Muscle of leg (tissue), 16 donors: ENCODE measurements around the gene HCAR1. TPM values are rescaled to one million over a fixed set of nuclear protein-coding genes. Genes with fewer than 3 reads are reported as not detected.
A peak's percentile ranks its signal among the peaks of the same experiment; 100 is the strongest.
"Not testable (repeated sequence)": the region's sequence is repeated elsewhere in the genome, so short reads cannot be mapped to it uniquely, and the experiment has no call there.

ENCODE experiments used
- DNase-seq: peaks from one replicate; pipeline ENCODE4 v3.0.0; 2013
- H3K27ac ChIP-seq: one replicate; pipeline ENCODE4 v1.5.1; 2013; ENCODE audit warnings: mild to moderate bottlenecking, low read length, control low read depth
- H3K27me3 ChIP-seq: one replicate; pipeline ENCODE4 v1.6.1; 2013; ENCODE audit warnings: low read length; ENCODE audit not compliant: control insufficient read depth, insufficient read depth
- H3K36me3 ChIP-seq: one replicate; pipeline ENCODE4 v1.6.1; 2013; ENCODE audit warnings: low read length; ENCODE audit not compliant: control insufficient read depth, insufficient read depth
- H3K4me1 ChIP-seq: one replicate; pipeline ENCODE4 v1.6.1; 2013; ENCODE audit warnings: low read length; ENCODE audit not compliant: control insufficient read depth, insufficient read depth
- H3K4me3 ChIP-seq: one replicate; pipeline ENCODE4 v1.5.1; 2013; ENCODE audit warnings: low read length, control low read depth
- H3K9me3 ChIP-seq: replicated peaks from 2 replicates; pipeline ENCODE4 v1.6.1; 2013; ENCODE audit warnings: low read depth, low read length; ENCODE audit not compliant: control insufficient read depth
- WGBS: methylation state at CpG from one replicate; pipeline ENCODE4 v1.1.5; 2013; ENCODE audit warnings: missing lambda C conversion rate; ENCODE audit not compliant: insufficient coverage; 5-methylcytosine and 5-hydroxymethylcytosine counted together
- long read RNA-seq, 11 donors: transcript quantifications; one replicate each; lab custom pipeline, GENCODE V29; 2026
- polyA plus RNA-seq, 8 donors: library from polyadenylated mRNA; unstranded; fragments of 120-200 nt; gene quantifications; one replicate each; pipeline versions ENCODE4 v1.2.1 to v1.2.3, GENCODE V29; 2013; ENCODE audit warnings: inconsistent platforms in 1 of 8, low replicate concordance in 1 of 8; ENCODE audit not compliant: insufficient read length in 8 of 8, insufficient read depth in 1 of 8
- total RNA-seq: library from RNA; stranded (reverse); fragments of 120-200 nt; gene quantifications from one replicate; pipeline ENCODE4 v1.2.4, GENCODE V29; 2013

Gene HCAR1
- total RNA-seq = 0.09 TPM
- under 1 TPM; 0.07 to 0.27 (median 0.13) TPM for polyA plus RNA-seq
- long read RNA-seq, donor 1, full-length matches to known transcripts = 1 of 1 reads
- long read RNA-seq, donor 1, partial matches to known transcripts = 0 of 1 reads
- long read RNA-seq, donor 1, other reads (novel, unspliced or antisense) = 0 of 1 reads
- long read RNA-seq, donor 2 = 0 reads
- long read RNA-seq, donor 3, full-length matches to known transcripts = 1 of 1 reads
- long read RNA-seq, donor 3, partial matches to known transcripts = 0 of 1 reads
- long read RNA-seq, donor 3, other reads (novel, unspliced or antisense) = 0 of 1 reads
- long read RNA-seq, donor 4 = 0 reads
- long read RNA-seq, donor 5, full-length matches to known transcripts = 2 of 2 reads
- long read RNA-seq, donor 5, partial matches to known transcripts = 0 of 2 reads
- long read RNA-seq, donor 5, other reads (novel, unspliced or antisense) = 0 of 2 reads
- long read RNA-seq, donor 6 = 0 reads
- long read RNA-seq, donor 7, partial matches to known transcripts = 52 of 72 reads
- long read RNA-seq, donor 7, other reads (novel, unspliced or antisense) = 20 of 72 reads
- long read RNA-seq, donor 8, full-length matches to known transcripts = 1 of 1 reads
- long read RNA-seq, donor 8, partial matches to known transcripts = 0 of 1 reads
- long read RNA-seq, donor 8, other reads (novel, unspliced or antisense) = 0 of 1 reads
- long read RNA-seq, donor 9 = 0 reads
- long read RNA-seq, donor 10, partial matches to known transcripts = 107 of 135 reads
- long read RNA-seq, donor 10, other reads (novel, unspliced or antisense) = 28 of 135 reads
- long read RNA-seq, donor 11 = 0 reads

- H3K36me3 ChIP-seq = no peaks in the 10 kb centered on the region
- no peaks in the 10 kb centered on the region for H3K9me3 ChIP-seq
- H3K4me3 ChIP-seq = peak within 1 kb of the TSS; percentile 13
- H3K27me3 ChIP-seq = peaks cover 3% of the 10 kb centered on the region
- WGBS = 75% methylated on average over 25 of the region's 32 CpGs
- no peak for DNase-seq
- peaks cover 3% of the 10 kb centered on the region for H3K4me1 ChIP-seq
- no peak within 1 kb of the TSS for H3K27ac ChIP-seq
These were observed at the start of gene HCAR1 for GRCh38 chr12:122730215-122731014. Gene HCAR1, minus strand, starts transcription at chr12:122730844. Its CDS starts 505 bp downstream, at chr12:122730339.

GRCh38 chr12:122757568-122757967 is 26.9 kb upstream of the HCAR1 start:
- H3K9me3 ChIP-seq = no peaks in the 10 kb centered on the region
- no peak for DNase-seq
- H3K27ac ChIP-seq = no peak overlapping the region
- WGBS = 100% methylated on average over 1 of the region's 1 CpG
- no peak overlapping the region for H3K4me3 ChIP-seq
- H3K4me1 ChIP-seq = peaks cover 10% of the 10 kb centered on the region
- peaks cover 51% of the 10 kb centered on the region for H3K36me3 ChIP-seq
- H3K27me3 ChIP-seq = no peaks in the 10 kb centered on the region

GRCh38 chr12:122754790-122755189 is 24.1 kb upstream of the HCAR1 start:
- DNase-seq = no peak
- Histone ChIP-seq H3K27me3 (no peaks in the 10 kb centered on the region), H3K36me3 (peaks cover 42% of the 10 kb centered on the region), H3K4me1 (peaks cover 10% of the 10 kb centered on the region), H3K9me3 (no peaks in the 10 kb centered on the region), H3K27ac (no peak overlapping the region), H3K4me3 (no peak overlapping the region)
- WGBS = no CpG with 5 or more reads among the region's 1 CpG

GRCh38 chr12:122753319-122753650 is 22.6 kb upstream of the HCAR1 start:
- no peak for DNase-seq
- Histone ChIP-seq H3K4me3 (peak overlapping the region; percentile 98), H3K36me3 (peaks cover 31% of the 10 kb centered on the region), H3K4me1 (peaks cover 10% of the 10 kb centered on the region), H3K9me3 (no peaks in the 10 kb centered on the region), H3K27ac (peak overlapping the region; percentile 89), H3K27me3 (no peaks in the 10 kb centered on the region)
- 0% methylated on average over 4 of the region's 5 CpGs for WGBS

GRCh38 chr12:122752464-122753318 is 22.0 kb upstream of the HCAR1 start, which contains the start of gene DENR:
Gene DENR, plus strand, starts transcription at chr12:122752824. Its CDS starts 878 bp downstream, at chr12:122753702.
- H3K9me3 ChIP-seq = no peaks in the 10 kb centered on the region
- peak within 1 kb of the TSS; percentile 98 for H3K4me3 ChIP-seq
- under 1% methylated on average over 71 of the region's 73 CpGs for WGBS
- H3K4me1 ChIP-seq = peaks cover 10% of the 10 kb centered on the region
- peak; percentile 98 for DNase-seq
- peak within 1 kb of the TSS; percentile 89 for H3K27ac ChIP-seq
- H3K27me3 ChIP-seq = no peaks in the 10 kb centered on the region
- peaks cover 26% of the 10 kb centered on the region for H3K36me3 ChIP-seq

GRCh38 chr12:122750781-122751515 is 20.3 kb upstream of the HCAR1 start:
- Histone ChIP-seq H3K4me1 (peaks cover 10% of the 10 kb centered on the region), H3K36me3 (peaks cover 18% of the 10 kb centered on the region)
- H3K9me3 ChIP-seq, H3K27me3 ChIP-seq, H3K4me3 ChIP-seq, DNase-seq, H3K27ac ChIP-seq: not testable (repeated sequence)
- WGBS = 57% methylated on average over 10 of the region's 17 CpGs

GRCh38 chr12:122749569-122750332 is 19.1 kb upstream of the HCAR1 start:
- peaks cover 10% of the 10 kb centered on the region for H3K4me1 ChIP-seq
- no peaks in the 10 kb centered on the region for H3K27me3 ChIP-seq
- no peak overlapping the region for H3K4me3 ChIP-seq
- no peaks in the 10 kb centered on the region for H3K9me3 ChIP-seq
- DNase-seq = no peak
- WGBS = 80% methylated on average over 1 of the region's 6 CpGs
- peaks cover 9% of the 10 kb centered on the region for H3K36me3 ChIP-seq
- no peak overlapping the region for H3K27ac ChIP-seq

GRCh38 chr12:122747224-122748135 is 16.8 kb upstream of the HCAR1 start:
- no peaks in the 10 kb centered on the region for H3K4me1 ChIP-seq
- no peak for DNase-seq
- H3K27me3 ChIP-seq = no peaks in the 10 kb centered on the region
- no peak overlapping the region for H3K4me3 ChIP-seq
- H3K9me3 ChIP-seq = no peaks in the 10 kb centered on the region
- no peak overlapping the region for H3K27ac ChIP-seq
- no peaks in the 10 kb centered on the region for H3K36me3 ChIP-seq
- WGBS = 85% methylated on average over 2 of the region's 9 CpGs
